Endothelial cell of umbilical vein (primary cell): ENCODE results near the gene MAPT.

ENCODE experiments used
- CTCF ChIP-seq, 2 donors: IDR thresholded peaks; 1 replicate in 1 of 2; 2 replicates in 1 of 2; pipeline ENCODE4 v1.5.1; 2011; ENCODE audit warnings: low read length in 2 of 2, mild to moderate bottlenecking in 2 of 2, moderate library complexity in 2 of 2, control low read depth in 1 of 2, inconsistent platforms in 1 of 2, low read depth in 1 of 2; ENCODE audit not compliant: insufficient read depth in 1 of 2; ENCODE audit errors: extremely low read depth in 1 of 2
- EZH2 ChIP-seq: IDR thresholded peaks from 2 replicates; pipeline ENCODE4 v1.6.1; 2012; ENCODE audit warnings: borderline replicate concordance, low read depth, mild to moderate bottlenecking, moderate library complexity, low read length, inconsistent platforms; ENCODE audit not compliant: severe bottlenecking
- GATA2 ChIP-seq: IDR thresholded peaks from 2 replicates; pipeline ENCODE4 v1.7.0; 2011; ENCODE audit warnings: low read depth, mild to moderate bottlenecking, moderate library complexity, mixed read lengths, low read length; ENCODE audit not compliant: insufficient read length, insufficient read depth
- JUN ChIP-seq: IDR thresholded peaks from 2 replicates; pipeline ENCODE4 v1.6.1; 2011; ENCODE audit warnings: borderline replicate concordance, low read depth; ENCODE audit not compliant: insufficient read length, insufficient read depth
- MAX ChIP-seq: IDR thresholded peaks from 2 replicates; pipeline ENCODE4 v1.6.1; 2011; ENCODE audit not compliant: insufficient read depth, insufficient read length
- MYC ChIP-seq: IDR thresholded peaks from one replicate; pipeline ENCODE4 v1.6.1; 2011; ENCODE audit warnings: mild to moderate bottlenecking, low read depth, low read length
- POLR2A ChIP-seq: IDR thresholded peaks from 2 replicates; pipeline ENCODE4 v1.6.1; 2012; ENCODE audit warnings: low read depth, mild to moderate bottlenecking, control low read depth, low read length
- POLR2AphosphoS5 ChIP-seq: IDR thresholded peaks from 2 replicates; pipeline ENCODE4 v1.6.1; 2012; ENCODE audit warnings: low read depth, mild to moderate bottlenecking, control low read depth, low read length, moderate library complexity; ENCODE audit not compliant: insufficient read depth

GRCh38 chr17:45908460-45908859 lies 14.1 kb downstream of the MAPT start:
- TF ChIP-seq CTCF (IDR thresholded peaks at IDR 0.05; ENCODE audit: extremely low read depth in 1 of 2, insufficient read depth in 1 of 2, low read depth in 1 of 2, low read length in 2 of 2) (no peak), MAX (no peak), POLR2A (no peak), MYC (no peak), EZH2 (no peak), POLR2AphosphoS5 (no peak), GATA2 (no peak), JUN (no peak)
